Stimulated activated CD4-positive, alpha-beta T cell treated with anti-CD3 and anti-CD28 coated beads, Interleukin-2, amount 100 ng/mL, for 4 hours (primary cell): ENCODE data around the gene RNF34.
A peak's percentile ranks its signal among the peaks of the same experiment; 100 is the strongest.

Experiments
- DNase-seq: peaks from one replicate; pipeline ENCODE4 v3.0.0-alpha.2; 2020; ENCODE audit warnings: low read depth

Gene RNF34

DNA sequence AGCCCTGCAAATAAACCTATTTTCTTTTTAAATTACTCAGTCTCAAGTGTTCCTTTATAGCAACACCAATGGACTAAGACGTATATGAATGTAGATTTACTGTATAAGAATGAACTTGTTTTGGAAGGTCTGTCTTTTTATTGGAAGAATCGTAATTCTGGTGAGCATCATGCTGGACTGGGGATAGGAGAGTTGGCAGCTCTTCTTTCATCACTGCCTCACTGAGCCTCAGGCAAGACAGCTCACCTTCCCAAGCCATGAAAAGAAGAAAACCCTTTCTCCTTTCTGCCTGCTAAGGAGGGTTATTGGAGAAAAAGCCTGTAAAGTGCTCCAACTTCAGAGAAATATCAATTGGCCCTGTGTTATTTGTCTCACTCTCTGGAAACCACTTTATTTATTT, 9.1 kb upstream of the RNF34 start:
- no peak for DNase-seq

DNA sequence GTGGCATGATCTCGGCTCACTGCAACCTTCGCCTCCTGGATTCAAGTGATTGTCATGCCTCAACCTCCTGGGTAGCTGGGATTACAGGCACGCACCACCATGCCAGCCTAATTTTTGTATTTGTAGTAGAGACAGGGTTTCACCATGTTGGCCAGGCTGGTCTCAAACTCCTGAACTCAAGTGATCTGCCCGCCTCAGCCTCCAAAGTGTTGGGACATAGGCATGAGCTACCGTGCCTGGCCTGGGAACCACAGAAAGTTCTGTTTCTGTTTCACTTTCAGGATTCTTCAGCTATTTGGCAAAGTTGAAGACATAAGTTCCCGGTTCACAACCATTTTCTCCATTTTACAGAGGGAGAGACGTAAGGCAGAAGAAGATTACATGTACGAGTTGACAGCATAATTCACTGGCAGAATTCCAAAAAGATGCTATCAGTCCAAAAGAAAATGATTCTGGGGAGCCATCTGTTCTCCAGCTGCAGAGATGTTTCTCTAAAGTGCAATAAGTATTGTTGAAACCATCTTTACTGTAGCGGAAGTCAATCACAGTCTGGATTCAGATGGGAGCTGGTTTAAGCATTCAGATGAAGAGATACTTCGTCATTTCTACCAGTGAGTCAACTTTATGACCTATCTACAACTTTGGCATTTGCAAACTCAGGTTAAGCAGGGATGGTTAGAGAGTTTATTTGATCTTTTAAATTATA, 8.1 kb upstream of the RNF34 start:
- peak; percentile 8 for DNase-seq

DNA sequence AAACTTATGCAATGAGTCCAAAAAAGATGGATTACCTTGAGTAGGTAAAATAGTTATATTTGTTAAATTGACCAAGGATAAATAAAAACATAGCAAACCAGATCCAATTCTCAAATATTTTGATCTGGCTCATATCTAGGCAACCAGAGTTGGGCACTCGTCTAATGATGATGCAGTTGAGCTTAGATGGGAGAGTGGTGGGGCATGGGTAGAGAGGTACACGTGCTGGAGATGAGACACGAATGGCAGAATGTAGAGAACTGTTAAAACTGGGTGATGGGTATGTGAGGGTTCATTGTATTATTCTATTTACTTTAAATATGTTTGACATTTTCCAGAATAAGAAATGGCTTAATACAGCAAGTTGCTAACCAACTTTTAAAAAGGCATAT, 7.6 kb upstream of the RNF34 start:
- DNase-seq = no peak

DNA sequence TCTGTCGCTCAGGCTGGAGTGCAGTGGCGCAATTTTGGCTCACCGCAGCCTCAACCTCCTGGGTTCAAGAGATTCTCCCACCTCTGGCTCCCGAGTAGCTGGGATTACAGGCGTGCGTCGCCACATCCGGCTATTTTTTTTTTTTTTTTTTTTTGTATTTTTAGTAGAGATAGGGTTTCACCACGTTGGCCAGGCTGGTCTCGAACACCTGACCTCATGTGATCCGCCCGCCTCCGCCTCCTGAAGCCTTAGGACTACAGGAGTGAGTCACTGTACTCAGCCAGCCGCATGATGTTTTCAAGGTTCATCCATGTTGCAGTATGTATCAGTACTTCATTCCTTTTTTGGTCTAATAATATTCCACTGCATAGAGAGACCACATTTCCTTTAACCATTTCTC, 2.4 kb upstream of the RNF34 start:
- no peak for DNase-seq

DNA sequence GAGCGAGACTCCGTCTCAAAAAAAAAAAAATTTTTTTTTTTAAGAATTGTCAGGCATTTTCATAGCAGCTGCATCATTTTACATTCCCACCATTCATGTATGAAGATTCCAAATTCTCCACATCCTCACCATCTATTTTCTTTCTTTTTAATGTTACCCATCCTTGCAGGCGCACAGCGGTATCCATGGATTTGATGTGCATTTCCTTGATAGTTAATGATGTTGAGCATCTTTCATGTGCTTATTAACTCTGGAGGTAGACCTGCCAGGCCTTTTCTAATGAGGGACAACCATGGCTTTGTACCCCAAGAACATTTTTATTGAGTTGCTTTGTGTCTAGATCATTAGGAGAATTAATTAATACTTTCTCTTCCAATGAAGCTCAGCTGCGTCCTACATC, 1.6 kb upstream of the RNF34 start:
- DNase-seq = no peak

DNA sequence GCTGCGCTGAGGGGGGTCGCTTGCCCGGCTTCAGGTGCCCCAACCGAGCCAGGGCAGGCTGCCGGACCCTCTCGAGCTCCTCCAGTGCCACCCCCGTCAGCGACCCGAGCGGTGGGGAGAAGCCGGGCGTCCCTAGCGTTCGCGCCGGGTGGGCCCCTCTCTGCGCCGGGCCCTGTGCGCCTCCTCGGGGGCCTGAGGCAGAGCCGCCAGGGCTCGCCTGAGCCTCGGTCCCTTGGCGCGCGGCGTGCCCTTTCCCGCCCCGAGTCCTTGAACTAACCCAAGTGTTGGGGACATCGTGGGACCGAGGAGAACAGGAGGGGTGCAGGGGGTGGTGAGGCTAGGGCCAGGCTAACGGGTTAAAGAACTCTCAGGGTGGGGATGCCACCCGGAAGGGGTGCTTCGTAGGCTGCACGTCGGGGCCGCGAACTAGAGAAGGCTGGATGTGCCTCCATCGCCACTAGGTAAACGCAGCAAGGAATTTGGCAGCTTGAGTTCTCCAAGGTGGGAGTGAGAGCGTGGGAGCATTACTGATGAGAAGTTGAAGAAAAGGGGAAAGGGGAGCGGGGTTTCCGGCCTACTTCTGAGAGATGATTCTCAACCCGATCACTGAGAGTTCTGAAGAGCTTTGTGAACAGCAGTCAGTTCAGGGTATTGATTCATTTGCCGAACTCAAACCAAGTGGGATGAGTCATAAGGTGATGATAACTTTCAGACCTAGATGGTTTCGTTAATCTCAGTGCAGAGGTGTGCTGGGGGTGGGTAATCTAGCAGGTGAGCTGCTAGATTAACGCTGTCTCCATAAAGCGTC, 618 bp downstream of the RNF34 start:
- DNase-seq = peak; percentile 59

DNA sequence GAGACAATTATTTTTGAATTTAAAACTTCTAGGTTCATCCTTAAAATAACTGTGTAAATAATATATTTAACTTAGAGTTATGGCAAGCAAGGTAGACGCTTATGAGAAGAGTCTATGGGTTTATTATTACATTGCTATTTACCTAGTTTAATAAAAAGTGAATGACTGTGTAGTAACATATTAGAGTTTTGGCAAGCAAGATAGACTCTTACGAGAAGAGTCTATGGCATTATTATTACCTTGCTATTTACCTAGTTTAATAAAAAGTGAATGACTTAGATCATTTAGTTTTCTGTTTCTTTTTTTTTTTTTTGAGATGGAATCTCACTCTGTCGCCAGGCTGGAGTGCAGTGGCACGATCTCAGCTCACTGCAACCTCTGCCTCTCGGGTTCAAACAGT, 3.8 kb downstream of the RNF34 start:
- DNase-seq = no peak

DNA sequence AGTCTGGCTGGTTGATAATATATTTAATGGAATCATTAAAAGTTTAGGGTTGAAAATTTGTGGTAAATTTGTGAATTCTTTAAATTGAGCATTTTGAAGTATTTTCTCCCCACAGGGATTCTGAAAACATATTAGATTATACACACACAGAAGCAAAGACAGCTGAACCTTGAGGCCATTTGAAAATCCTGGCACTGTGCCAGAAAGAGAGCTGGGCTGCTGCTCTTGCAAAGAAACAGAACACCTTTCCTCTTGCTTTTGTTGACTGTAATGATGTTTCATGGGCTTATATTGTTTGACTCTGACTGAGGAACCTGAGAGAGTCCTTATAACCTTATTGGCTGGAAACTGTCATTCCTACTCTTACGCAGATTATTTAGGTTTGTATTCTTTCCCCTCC, 4.8 kb downstream of the RNF34 start:
- no peak for DNase-seq

DNA sequence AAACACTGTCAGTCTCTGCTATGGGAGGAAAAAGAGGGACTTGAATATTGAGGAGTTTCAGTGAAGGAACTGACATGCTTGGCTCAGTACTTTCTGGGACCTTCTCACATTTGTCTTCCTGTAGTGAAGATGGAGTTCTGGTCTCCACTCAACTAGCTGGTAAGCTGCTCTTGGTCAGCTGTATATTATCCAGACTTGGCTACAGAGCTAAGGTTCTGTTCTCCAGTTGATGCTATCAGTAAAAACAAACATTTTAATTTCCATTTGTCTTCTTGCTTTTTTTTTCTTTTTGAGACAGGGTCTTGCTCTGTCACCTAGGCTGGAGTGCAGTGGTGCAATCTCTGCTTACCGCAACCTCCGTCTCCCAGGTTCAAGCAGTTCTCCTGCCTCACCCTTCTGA, 5.3 kb downstream of the RNF34 start:
- DNase-seq = no peak

DNA sequence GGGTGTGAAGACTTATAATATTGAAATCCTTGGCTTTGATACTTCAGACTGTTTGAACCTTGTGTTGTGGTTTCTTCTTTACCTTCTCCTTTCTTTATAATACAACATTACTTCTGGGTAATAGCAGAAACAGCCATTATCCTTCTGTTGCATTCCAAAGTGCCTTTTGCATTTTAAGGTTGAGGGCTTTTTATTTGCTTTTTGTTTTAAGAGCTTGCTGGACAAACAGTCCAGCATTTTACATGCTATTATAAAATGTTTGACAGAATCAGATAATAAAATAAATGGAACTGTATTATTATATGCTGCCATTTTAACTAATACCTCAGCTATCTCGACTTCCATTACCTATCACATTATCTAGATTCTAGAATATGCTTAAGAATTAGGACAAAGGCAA, 14.0 kb downstream of the RNF34 start:
- DNase-seq = no peak

DNA sequence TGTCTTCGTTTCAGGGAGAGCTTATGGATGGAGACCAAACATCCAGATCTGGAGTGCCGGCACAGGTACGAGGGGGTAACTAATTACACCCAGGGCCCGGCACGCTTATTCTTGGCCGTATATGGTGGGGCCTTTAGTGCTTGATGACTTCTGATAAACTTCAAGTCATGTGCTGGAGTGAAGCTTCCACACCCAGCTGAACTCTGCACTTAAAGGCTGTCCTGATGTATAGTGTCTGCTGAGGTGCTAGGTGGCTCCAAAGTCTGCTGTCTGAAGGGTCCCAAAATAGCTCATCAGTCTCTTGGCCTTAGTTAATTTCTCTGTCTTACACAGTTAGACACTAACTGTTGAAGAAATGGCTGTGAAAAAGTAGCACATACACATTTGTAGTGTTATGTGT, 17.9 kb downstream of the RNF34 start:
- no peak for DNase-seq

DNA sequence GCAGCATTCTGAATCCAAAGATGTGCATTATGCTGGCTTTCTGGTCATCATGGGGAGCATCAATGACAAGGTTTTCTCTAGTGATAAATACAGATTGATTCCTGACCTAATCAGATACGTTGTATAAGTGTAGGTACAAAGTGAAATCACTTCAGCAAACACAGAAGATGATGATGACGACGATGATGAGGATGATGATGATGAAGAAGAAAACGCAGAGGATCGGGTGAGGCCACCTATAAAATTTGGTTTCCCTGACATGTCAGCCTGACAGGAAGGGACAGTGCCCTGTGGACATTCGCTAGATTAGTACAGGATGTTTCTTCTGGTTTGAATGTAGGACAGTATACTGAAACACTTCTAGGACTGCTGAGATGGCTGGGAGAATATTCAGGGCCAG, 20.2 kb downstream of the RNF34 start:
- DNase-seq = no peak

DNA sequence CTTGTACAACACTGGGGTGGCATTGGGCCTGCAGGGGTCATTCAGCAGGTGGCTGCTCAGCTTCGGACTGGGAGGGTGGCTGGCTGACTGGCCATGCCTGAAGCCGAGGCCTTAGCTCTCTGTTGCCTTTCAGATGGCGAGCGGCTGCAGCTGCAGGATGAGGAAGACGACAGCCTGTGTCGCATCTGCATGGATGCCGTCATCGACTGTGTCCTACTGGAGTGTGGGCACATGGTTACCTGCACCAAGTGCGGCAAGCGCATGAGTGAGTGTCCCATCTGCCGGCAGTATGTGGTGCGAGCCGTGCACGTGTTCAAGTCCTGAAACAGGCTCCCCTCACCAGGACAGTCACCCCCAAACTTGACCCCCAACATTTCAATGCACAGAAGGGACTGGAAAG, 23.3 kb downstream of the RNF34 start:
- no peak for DNase-seq

DNA sequence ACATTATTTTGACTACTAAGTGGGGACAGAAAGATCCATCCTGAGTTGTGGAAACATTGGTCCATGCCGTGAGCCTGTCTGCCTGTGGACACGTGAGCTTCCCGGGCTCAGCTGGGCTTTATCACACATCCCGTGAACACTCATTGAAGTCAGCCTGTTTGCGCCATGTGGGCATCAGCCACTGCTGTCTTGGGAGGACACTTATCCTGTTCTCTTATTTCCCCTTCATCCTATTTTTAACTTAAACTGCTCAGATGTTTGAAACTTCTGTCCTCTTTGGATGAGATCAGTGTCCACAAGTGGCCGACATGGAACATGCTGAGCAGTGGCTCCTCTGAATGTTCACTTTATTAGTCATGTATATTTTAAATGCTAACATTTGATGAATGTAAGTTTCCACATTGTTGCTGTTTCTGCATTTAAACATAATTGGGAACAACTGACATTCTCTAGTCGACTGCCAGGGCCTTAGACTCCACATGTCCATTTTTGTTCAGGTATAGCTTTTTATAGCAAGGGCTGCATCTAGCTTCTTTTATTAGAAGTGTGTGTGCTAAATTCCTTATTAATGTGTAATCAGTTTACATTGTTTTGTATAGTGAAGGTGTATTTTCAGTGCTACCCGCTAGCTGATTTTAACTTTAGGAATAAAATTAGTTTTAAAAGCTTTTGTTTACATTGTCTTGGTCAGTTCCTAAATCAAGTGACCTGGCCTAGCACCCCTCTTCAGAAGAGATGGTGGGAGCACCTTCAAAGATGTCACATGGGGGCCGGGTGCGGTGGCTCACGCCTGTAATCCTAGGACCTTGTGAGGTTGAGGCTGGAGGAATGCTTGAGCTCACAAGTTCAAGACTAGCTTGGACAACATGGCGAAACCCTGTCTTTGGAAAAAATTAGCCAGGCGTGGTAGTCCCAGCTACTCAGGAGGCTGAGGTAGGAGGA, 24.0 kb downstream of the RNF34 start:
- no peak for DNase-seq

DNA sequence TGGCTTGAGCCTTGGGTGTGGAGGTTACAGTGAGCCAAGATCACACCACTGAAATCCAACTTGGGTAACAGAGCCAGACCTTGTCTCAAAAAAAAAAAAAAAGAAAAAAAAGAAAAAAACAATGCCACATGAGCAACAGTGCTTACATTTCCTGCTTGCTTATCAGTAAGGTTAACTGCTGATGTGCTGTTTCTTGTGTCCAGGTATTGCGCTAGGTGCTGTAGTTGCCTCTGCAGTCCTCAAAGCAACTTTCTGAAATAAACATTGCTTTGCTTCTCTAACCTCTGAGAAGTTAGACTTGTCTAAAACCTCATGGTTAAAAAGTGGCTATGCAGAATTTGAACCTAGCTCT, 24.7 kb downstream of the RNF34 start:
- no peak for DNase-seq

DNA sequence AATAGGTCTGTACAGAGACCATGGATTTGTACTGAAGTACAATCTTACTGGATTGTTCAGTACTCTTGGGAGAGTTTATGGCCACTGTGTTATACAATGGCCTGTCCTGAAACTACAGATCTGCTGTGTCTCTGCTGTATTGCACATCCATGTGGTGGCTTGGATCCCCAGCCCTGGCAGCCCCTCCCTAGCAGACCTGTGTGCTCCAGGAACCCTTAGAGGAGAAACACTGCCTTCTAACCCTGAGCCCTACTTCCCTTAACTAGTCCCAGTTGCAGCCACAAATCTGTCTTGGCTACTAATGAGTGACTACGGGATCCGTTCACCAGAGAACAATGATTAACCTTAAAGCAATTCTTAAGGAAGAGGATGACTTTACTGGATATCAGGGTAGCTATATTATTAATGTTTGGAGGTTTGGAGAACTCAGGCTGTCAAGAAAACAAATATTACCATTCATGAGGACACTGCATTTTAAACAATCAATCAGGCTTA, 27.7 kb downstream of the RNF34 start:
- no peak for DNase-seq

DNA sequence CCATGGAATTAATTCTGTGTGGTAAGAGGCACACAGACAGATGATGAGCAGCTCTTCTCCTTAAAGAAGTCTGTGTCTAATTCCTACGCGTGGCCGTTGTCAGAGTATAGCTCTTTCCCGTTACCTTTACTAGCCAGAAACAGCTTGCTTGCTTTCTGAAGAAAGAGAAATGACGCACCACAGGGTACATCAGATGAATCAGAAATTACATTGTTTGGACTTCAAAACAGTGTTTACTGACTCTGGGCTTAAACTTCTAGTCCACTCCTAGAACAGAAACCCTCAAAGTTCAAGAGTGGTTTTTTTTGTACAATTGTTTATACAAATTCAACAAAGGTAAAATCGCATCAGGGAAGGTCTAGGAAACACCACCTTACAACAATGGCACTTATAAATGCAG, 29.0 kb downstream of the RNF34 start:
- no peak for DNase-seq

DNA sequence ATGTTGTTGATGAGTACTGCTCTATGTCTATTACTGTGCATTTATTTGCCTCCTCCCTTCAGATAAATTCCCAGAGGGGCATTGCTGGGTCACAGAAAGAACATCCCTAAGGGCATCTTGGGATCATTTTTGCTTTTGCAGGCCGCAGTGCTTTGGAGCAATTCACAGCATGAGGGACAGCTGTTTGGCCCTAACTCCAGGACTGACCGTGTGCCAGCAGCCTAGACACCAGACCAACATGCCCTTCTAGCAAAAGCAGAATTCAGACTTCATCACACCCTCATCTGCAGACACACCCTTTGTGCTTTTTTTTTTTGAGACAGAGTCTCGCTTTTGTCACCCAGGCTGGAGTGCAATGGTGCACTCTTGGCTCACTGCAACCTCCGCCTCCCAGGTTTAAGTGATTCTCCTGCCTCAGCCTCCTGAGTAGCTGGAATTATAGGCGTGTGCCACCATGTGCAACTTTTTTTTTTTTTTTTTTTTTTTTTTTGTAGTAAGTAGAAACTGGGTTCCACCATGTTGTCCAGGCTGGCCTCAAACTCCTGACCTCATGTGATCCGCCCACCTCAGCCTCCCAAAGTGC, 31.0 kb downstream of the RNF34 start:
- no peak for DNase-seq

DNA sequence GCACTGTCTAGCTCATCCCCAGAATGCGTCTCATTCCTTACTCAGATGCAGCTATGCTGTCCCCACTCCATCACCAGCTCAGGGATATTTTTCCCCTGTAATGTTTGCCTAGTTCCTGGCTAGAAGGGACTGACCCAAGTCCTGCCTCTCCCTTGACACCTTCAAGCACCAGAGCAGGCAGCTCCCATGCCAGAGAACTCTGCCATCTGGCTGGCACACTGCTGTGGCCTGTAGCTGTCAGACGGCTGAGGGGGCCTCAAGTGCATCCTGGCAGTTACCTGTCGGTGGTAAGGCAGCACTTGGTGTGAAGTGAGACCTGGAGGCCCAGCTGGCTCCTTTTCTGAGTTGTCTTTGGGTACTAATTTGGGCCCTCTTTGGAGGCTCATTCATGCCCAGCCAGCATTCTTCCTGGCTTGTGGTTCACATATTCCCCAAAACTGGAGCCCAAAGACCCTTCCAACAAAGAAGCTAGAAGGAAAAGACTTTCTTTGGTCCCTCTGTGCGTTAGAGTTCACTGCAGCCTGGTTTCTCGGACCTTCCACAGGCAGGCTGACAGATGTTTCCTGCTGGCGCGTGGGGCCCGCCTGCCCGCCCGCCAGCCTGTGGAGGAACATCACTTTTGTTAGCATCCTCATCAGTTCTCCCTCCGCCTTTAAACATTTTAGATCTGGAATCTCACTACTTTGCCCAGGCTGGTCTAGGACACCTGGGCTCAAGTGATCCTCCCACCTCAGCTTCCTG, 33.0 kb downstream of the RNF34 start:
- no peak for DNase-seq

DNA sequence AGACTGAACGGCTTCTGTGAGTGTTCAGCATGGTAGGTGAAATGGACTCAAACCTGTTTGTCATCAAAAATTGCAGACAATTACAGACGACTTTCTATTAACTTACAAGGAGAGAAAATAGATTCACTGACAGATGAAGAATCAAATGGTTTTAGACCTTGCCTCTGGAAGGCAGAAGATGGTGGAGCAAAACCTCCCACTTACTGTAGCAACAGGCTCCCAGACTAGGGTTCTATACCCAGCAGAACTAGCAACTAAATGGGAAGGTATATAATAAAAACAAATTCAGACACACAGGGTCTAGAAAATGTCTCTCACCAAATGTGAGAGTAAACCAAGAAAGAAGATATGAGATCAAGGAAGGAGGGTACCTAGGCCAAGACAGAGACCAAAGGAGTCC, 36.8 kb downstream of the RNF34 start:
- DNase-seq = no peak

DNA sequence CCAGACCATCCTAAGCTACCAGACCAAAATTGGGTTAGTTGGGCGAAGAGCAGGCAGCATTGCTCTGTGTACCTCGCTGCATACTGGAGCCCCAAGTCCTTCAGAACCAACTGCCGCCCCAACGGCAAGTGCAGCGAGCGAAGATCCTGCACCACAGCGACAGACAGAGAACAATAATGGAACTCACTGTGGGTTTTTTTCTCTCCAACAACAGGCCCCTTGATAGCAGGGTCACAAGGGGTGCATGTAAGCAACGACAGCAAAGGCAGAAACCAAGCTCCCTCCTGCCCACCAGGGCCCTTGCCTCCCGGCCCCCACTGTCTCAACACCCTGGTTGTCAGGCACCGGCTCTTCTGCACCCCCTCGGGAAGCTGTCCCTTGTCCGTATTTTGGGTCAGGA, 39.0 kb downstream of the RNF34 start:
- DNase-seq = no peak

DNA sequence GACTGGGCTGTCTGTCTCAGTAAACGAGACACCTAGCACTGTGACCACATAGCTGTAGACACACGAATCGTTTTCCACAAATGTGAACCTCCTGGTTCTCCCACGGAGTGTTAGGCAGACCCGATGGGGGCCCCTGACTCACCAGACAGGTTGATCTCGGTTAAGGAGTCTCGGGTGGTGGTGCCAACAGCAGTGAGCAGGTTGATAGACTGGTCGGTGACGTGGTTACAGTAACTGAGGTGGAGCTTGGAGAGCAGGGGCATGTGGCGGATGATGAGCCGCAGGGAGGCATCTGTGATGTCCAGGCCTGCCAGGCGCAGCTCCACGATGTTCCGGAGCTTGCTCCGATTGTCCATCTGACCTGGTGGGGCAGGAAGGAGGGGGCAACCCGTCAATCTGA, 39.8 kb downstream of the RNF34 start:
- no peak for DNase-seq
